Effector CD8-positive, alpha-beta T cell (primary cell): ENCODE results near the gene ARHGEF1.
"Not testable (repeated sequence)": the region's sequence is repeated elsewhere in the genome, so short reads cannot be mapped to it uniquely, and the experiment has no call there.

Experiments
- DNase-seq: peaks from one replicate; lab custom pipeline; 2025; lab: John Stamatoyannopoulos, UW

Gene ARHGEF1

GRCh38 chr19:41930926-41931592 lies 48.1 kb downstream of the ARHGEF1 start:
- DNase-seq: no peak

- no peak for DNase-seq
Observed at GRCh38 chr19:41932259-41932719, 49.3 kb downstream of the ARHGEF1 start.

GRCh38 chr19:41932720-41933332 lies 49.8 kb downstream of the ARHGEF1 start:
- no peak for DNase-seq

- DNase-seq: no peak
Observed at GRCh38 chr19:41933693-41934426, 50.9 kb downstream of the ARHGEF1 start.

- peak; percentile 74 for DNase-seq
Observed at GRCh38 chr19:41934849-41935374, 51.9 kb downstream of the ARHGEF1 start.

- DNase-seq: no peak
Observed at GRCh38 chr19:41935760-41936415, 52.9 kb downstream of the ARHGEF1 start.

GRCh38 chr19:41936416-41936850 lies 53.4 kb downstream of the ARHGEF1 start:
- DNase-seq: no peak

- DNase-seq: no peak
Observed at GRCh38 chr19:41936961-41937360, 54.0 kb downstream of the ARHGEF1 start.

- no peak for DNase-seq
Observed at GRCh38 chr19:41937525-41938468, 54.8 kb downstream of the ARHGEF1 start.

GRCh38 chr19:41939209-41939608 lies 56.2 kb downstream of the ARHGEF1 start:
- not testable (repeated sequence) for DNase-seq

- DNase-seq: peak; percentile 10
Observed at GRCh38 chr19:41939861-41940730, 57.1 kb downstream of the ARHGEF1 start.

- no peak for DNase-seq
Observed at GRCh38 chr19:41940731-41941409, 57.9 kb downstream of the ARHGEF1 start.

GRCh38 chr19:41941410-41942202 lies 58.6 kb downstream of the ARHGEF1 start:
- DNase-seq: no peak

GRCh38 chr19:41944336-41944735 lies 61.4 kb downstream of the ARHGEF1 start:
- DNase-seq: no peak

- peak; percentile 70 for DNase-seq
Observed at GRCh38 chr19:41945135-41945766, 62.3 kb downstream of the ARHGEF1 start.

GRCh38 chr19:41947091-41947490 lies 64.1 kb downstream of the ARHGEF1 start:
- no peak for DNase-seq

- peak; percentile 86 for DNase-seq
Observed at GRCh38 chr19:41951686-41952172, 68.7 kb downstream of the ARHGEF1 start.

GRCh38 chr19:41955521-41955920 lies 72.5 kb downstream of the ARHGEF1 start:
- no peak for DNase-seq
